ENCODE results near the gene UBE2N.

GRCh38 chr12:93419388-93420034 is 22.2 kb downstream of the UBE2N start:
- TF ChIP-seq CTCF (IDR thresholded peaks at IDR 0.05) (peak; percentile 57 to 78 (median 70)), POLR2A (IDR thresholded peaks at IDR 0.05) (no peak)
